ENCODE data around the gene SLC43A3.

Gene SLC43A3

DNA sequence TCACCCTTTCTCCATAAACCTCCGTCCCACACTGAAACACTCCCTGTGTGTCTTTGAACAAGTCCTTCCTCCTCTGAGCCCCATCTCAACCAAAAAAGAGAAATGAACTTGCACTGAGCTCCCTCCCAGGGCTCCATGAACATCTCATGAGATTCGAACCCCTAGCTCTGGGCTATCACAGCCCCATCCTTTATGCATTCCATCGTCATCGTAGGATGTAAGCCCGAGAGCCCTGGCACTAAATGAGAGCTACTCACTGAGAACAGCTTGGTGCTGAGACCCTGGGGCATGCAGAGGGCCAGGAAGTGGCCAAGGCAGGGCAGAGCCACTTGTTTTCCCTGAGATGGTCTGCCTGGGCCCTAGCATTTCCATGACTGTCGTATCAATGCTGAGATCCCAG, 12.9 kb upstream of the SLC43A3 start:
- no peak for DNase-seq
- H3K36me3 ChIP-seq (ENCODE audit: control insufficient read depth in 4 of 4, insufficient read depth in 4 of 4, low read length in 3 of 4): no peaks in the 10 kb centered on the region
- peaks cover 0 to 5% (median 0%) of the 10 kb centered on the region in 4 experiments for H3K4me1 ChIP-seq (ENCODE audit: control extremely low read depth in 1 of 4, control insufficient read depth in 4 of 4, insufficient read depth in 4 of 4, low read length in 3 of 4)
- WGBS (ENCODE audit: insufficient coverage): 89% methylated on average over 3 of the region's 6 CpGs
- H3K27me3 ChIP-seq (replicated peaks in 2 of 5; ENCODE audit: control insufficient read depth in 4 of 5, insufficient read depth in 5 of 5, low read length in 4 of 5): no peaks in the 10 kb centered on the region
- ChIA-PET CTCF (interaction anchor here (1.0 to 4.8 kb wide), 5 partner anchors 10 to 54 kb away, joined by 3 to 40 read pairs (median 3); no protein-coding TSS in a partner anchor), POLR2A (no interaction called here)
- no peak overlapping the region for H3K27ac ChIP-seq (ENCODE audit: insufficient read depth in 1 of 2, low read depth in 1 of 2, low read length in 2 of 2, poor library complexity in 1 of 2, severe bottlenecking in 2 of 2)
- no peaks in the 10 kb centered on the region for H3K9me3 ChIP-seq (ENCODE audit: control extremely low read depth in 1 of 5, control insufficient read depth in 4 of 5, insufficient read depth in 2 of 5, low read depth in 1 of 5, low read length in 4 of 5)
- no peak overlapping the region for H3K4me3 ChIP-seq (ENCODE audit: control insufficient read depth in 1 of 7, extremely low read depth in 1 of 7, insufficient read depth in 4 of 7, low read depth in 2 of 7, low read length in 6 of 7)

GRCh38 chr11:57438345-57439285, 11.7 kb upstream of the SLC43A3 start:
- 99% methylated on average over 10 of the region's 12 CpGs for WGBS (ENCODE audit: insufficient coverage)
- ChIA-PET CTCF (interaction anchor here (4.8 kb wide), 1 partner anchor 19 kb away, joined by 40 read pairs; no protein-coding TSS in a partner anchor), POLR2A (no interaction called here)
- peaks cover 0 to 17% (median 1%) of the 10 kb centered on the region in 4 experiments for H3K4me1 ChIP-seq (ENCODE audit: control extremely low read depth in 1 of 4, control insufficient read depth in 4 of 4, insufficient read depth in 4 of 4, low read length in 3 of 4)
- H3K27ac ChIP-seq (ENCODE audit: insufficient read depth in 1 of 2, low read depth in 1 of 2, low read length in 2 of 2, poor library complexity in 1 of 2, severe bottlenecking in 2 of 2): no peak overlapping the region
- DNase-seq: no peak
- H3K9me3 ChIP-seq (ENCODE audit: control extremely low read depth in 1 of 5, control insufficient read depth in 4 of 5, insufficient read depth in 2 of 5, low read depth in 1 of 5, low read length in 4 of 5): no peaks in the 10 kb centered on the region
- no peaks in the 10 kb centered on the region for H3K27me3 ChIP-seq (replicated peaks in 2 of 5; ENCODE audit: control insufficient read depth in 4 of 5, insufficient read depth in 5 of 5, low read length in 4 of 5)
- H3K4me3 ChIP-seq (ENCODE audit: control insufficient read depth in 1 of 7, extremely low read depth in 1 of 7, insufficient read depth in 4 of 7, low read depth in 2 of 7, low read length in 6 of 7): no peak overlapping the region
- no peaks in the 10 kb centered on the region for H3K36me3 ChIP-seq (ENCODE audit: control insufficient read depth in 4 of 4, insufficient read depth in 4 of 4, low read length in 3 of 4)

- Histone ChIP-seq H3K4me3 (ENCODE audit: control insufficient read depth in 1 of 7, extremely low read depth in 1 of 7, insufficient read depth in 4 of 7, low read depth in 2 of 7, low read length in 6 of 7) (no peak overlapping the region), H3K9me3 (ENCODE audit: control extremely low read depth in 1 of 5, control insufficient read depth in 4 of 5, insufficient read depth in 2 of 5, low read depth in 1 of 5, low read length in 4 of 5) (no peaks in the 10 kb centered on the region), H3K36me3 (ENCODE audit: control insufficient read depth in 4 of 4, insufficient read depth in 4 of 4, low read length in 3 of 4) (no peaks in the 10 kb centered on the region), H3K27me3 (replicated peaks in 2 of 5; ENCODE audit: control insufficient read depth in 4 of 5, insufficient read depth in 5 of 5, low read length in 4 of 5) (no peaks in the 10 kb centered on the region), H3K27ac (ENCODE audit: insufficient read depth in 1 of 2, low read depth in 1 of 2, low read length in 2 of 2, poor library complexity in 1 of 2, severe bottlenecking in 2 of 2) (no peak overlapping the region), H3K4me1 (ENCODE audit: control extremely low read depth in 1 of 4, control insufficient read depth in 4 of 4, insufficient read depth in 4 of 4, low read length in 3 of 4) (peaks cover 6 to 41% (median 18%) of the 10 kb centered on the region in 4 experiments)
- POLR2A ChIA-PET: no interaction called here
- CTCF ChIA-PET: interaction anchor here (0.9 to 4.8 kb wide), 7 partner anchors 8 to 83 kb away, joined by 3 to 40 read pairs (median 4); no protein-coding TSS in a partner anchor
- 100% methylated on average over 7 of the region's 7 CpGs for whole genome bisulfite sequencing (ENCODE audit: insufficient coverage)
- no peak for DNase-seq
Observed at GRCh38 chr11:57436031-57436430, 9.1 kb upstream of the SLC43A3 start.

DNA sequence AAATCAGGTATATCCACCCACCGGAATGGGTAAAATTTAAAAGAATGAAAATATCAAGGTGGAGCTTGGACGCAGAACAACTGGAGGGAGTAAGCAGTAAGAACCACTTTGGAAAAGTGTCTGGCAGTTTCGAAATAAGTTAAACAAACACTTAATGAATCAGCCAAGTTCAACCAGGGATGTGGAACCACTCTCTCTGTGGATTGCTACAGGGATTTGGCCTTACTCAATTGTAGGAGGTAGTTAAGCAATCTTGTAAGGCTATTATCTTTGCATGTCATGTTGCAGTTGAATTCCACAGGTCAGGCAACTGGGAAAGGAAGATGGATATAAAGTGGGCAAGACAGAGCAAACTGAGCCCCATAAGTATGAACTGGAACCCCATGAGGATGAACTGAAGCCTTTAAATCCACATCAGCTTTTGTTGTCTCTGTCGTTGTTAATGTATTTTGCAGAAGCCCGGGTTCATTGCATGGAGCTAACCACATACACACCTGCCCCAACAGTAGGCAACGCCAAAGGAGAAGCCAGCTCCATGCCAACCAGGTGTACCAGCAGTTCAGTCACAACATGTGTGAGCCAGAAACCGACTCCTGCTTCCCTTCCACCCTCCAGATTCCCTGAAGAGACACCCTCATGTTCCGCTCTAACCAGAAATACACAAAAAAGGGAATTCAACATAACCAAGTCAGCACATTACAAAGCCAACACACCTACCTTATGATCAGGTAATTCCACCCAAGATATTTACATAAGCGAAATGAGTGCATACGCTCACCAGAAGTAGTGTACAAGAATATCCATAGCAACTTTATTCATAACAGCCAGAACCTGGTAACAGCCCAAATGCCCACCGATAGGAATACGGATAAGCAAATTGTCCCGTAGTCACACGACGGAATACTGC, 8.0 kb upstream of the SLC43A3 start:
- POLR2A ChIA-PET: no interaction called here
- no peaks in the 10 kb centered on the region for H3K9me3 ChIP-seq (ENCODE audit: control extremely low read depth in 1 of 5, control insufficient read depth in 4 of 5, insufficient read depth in 2 of 5, low read depth in 1 of 5, low read length in 4 of 5)
- DNase-seq: no peak
- no peak overlapping the region for H3K27ac ChIP-seq (ENCODE audit: insufficient read depth in 1 of 2, low read depth in 1 of 2, low read length in 2 of 2, poor library complexity in 1 of 2, severe bottlenecking in 2 of 2)
- no peak overlapping the region for H3K4me3 ChIP-seq (ENCODE audit: control insufficient read depth in 1 of 7, extremely low read depth in 1 of 7, insufficient read depth in 4 of 7, low read depth in 2 of 7, low read length in 6 of 7)
- CTCF ChIA-PET: interaction anchor here (0.7 to 5.8 kb wide), 8 partner anchors 8 to 92 kb away, joined by 3 to 48 read pairs (median 4); no protein-coding TSS in a partner anchor
- peaks cover 6 to 46% (median 18%) of the 10 kb centered on the region in 4 experiments for H3K4me1 ChIP-seq (ENCODE audit: control extremely low read depth in 1 of 4, control insufficient read depth in 4 of 4, insufficient read depth in 4 of 4, low read length in 3 of 4)
- H3K27me3 ChIP-seq (replicated peaks in 2 of 5; ENCODE audit: control insufficient read depth in 4 of 5, insufficient read depth in 5 of 5, low read length in 4 of 5): no peaks in the 10 kb centered on the region
- H3K36me3 ChIP-seq (ENCODE audit: control insufficient read depth in 4 of 4, insufficient read depth in 4 of 4, low read length in 3 of 4): no peaks in the 10 kb centered on the region
- WGBS (ENCODE audit: insufficient coverage): 95% methylated on average over 12 of the region's 15 CpGs

GRCh38 chr11:57432714-57433163, 5.8 kb upstream of the SLC43A3 start:
- Histone ChIP-seq H3K27me3 (replicated peaks in 2 of 5; ENCODE audit: control insufficient read depth in 4 of 5, insufficient read depth in 5 of 5, low read length in 4 of 5) (no peaks in the 10 kb centered on the region), H3K27ac (ENCODE audit: insufficient read depth in 1 of 2, low read depth in 1 of 2, low read length in 2 of 2, poor library complexity in 1 of 2, severe bottlenecking in 2 of 2) (peak overlapping the region in 1 of 2 experiments; percentile 41), H3K36me3 (ENCODE audit: control insufficient read depth in 4 of 4, insufficient read depth in 4 of 4, low read length in 3 of 4) (no peaks in the 10 kb centered on the region), H3K9me3 (ENCODE audit: control extremely low read depth in 1 of 5, control insufficient read depth in 4 of 5, insufficient read depth in 2 of 5, low read depth in 1 of 5, low read length in 4 of 5) (no peaks in the 10 kb centered on the region), H3K4me1 (ENCODE audit: control extremely low read depth in 1 of 4, control insufficient read depth in 4 of 4, insufficient read depth in 4 of 4, low read length in 3 of 4) (peaks cover 6 to 48% (median 19%) of the 10 kb centered on the region in 4 experiments), H3K4me3 (ENCODE audit: control insufficient read depth in 1 of 7, extremely low read depth in 1 of 7, insufficient read depth in 4 of 7, low read depth in 2 of 7, low read length in 6 of 7) (peak overlapping the region in 3 of 7 experiments; percentile 5 to 37 (median 18))
- peak; percentile 91 to 97 (median 97) for DNase-seq
- 7% methylated on average over 4 of the region's 7 CpGs for WGBS (ENCODE audit: insufficient coverage)
- CTCF ChIA-PET: interaction anchor here (0.9 to 5.8 kb wide), 10 partner anchors 9 to 95 kb away, joined by 3 to 48 read pairs (median 5); no protein-coding TSS in a partner anchor
- POLR2A ChIA-PET: interaction anchor here (0.5 to 0.7 kb wide), 2 partner anchors 26 to 80 kb away, joined by 3 read pairs; no protein-coding TSS in a partner anchor

GRCh38 chr11:57432149-57432561, 5.2 kb upstream of the SLC43A3 start:
- Histone ChIP-seq H3K4me3 (ENCODE audit: control insufficient read depth in 1 of 7, extremely low read depth in 1 of 7, insufficient read depth in 4 of 7, low read depth in 2 of 7, low read length in 6 of 7) (peak overlapping the region in 1 of 7 experiments; percentile 37), H3K4me1 (ENCODE audit: control extremely low read depth in 1 of 4, control insufficient read depth in 4 of 4, insufficient read depth in 4 of 4, low read length in 3 of 4) (peaks cover 6 to 54% (median 25%) of the 10 kb centered on the region in 4 experiments), H3K9me3 (ENCODE audit: control extremely low read depth in 1 of 5, control insufficient read depth in 4 of 5, insufficient read depth in 2 of 5, low read depth in 1 of 5, low read length in 4 of 5) (no peaks in the 10 kb centered on the region), H3K36me3 (ENCODE audit: control insufficient read depth in 4 of 4, insufficient read depth in 4 of 4, low read length in 3 of 4) (no peaks in the 10 kb centered on the region), H3K27ac (ENCODE audit: insufficient read depth in 1 of 2, low read depth in 1 of 2, low read length in 2 of 2, poor library complexity in 1 of 2, severe bottlenecking in 2 of 2) (peak overlapping the region in 1 of 2 experiments; percentile 41), H3K27me3 (replicated peaks in 2 of 5; ENCODE audit: control insufficient read depth in 4 of 5, insufficient read depth in 5 of 5, low read length in 4 of 5) (no peaks in the 10 kb centered on the region)
- ChIA-PET CTCF (interaction anchor here (1.1 to 5.8 kb wide), 7 partner anchors 11 to 96 kb away, joined by 3 to 48 read pairs (median 7); no protein-coding TSS in a partner anchor), POLR2A (interaction anchor here (0.5 kb wide), 1 partner anchor 79 kb away, joined by 3 read pairs; no protein-coding TSS in a partner anchor)
- DNase-seq: no peak
- 55% methylated on average over 4 of the region's 5 CpGs for WGBS (ENCODE audit: insufficient coverage)

Data from common myeloid progenitor, CD34-positive (primary cell).